Measurements from ENCODE around the gene GPRIN1. TPM values are rescaled to one million over a fixed set of nuclear protein-coding genes. Genes with fewer than 3 reads are reported as not detected.
"Not testable (repeated sequence)": the region's sequence is repeated elsewhere in the genome, so short reads cannot be mapped to it uniquely, and the experiment has no call there.

The GPRIN1 gene
- total RNA-seq, 6 donors from 2014 or later, result under 0.01 to 4.0 (median 1.3) TPM

DNA sequence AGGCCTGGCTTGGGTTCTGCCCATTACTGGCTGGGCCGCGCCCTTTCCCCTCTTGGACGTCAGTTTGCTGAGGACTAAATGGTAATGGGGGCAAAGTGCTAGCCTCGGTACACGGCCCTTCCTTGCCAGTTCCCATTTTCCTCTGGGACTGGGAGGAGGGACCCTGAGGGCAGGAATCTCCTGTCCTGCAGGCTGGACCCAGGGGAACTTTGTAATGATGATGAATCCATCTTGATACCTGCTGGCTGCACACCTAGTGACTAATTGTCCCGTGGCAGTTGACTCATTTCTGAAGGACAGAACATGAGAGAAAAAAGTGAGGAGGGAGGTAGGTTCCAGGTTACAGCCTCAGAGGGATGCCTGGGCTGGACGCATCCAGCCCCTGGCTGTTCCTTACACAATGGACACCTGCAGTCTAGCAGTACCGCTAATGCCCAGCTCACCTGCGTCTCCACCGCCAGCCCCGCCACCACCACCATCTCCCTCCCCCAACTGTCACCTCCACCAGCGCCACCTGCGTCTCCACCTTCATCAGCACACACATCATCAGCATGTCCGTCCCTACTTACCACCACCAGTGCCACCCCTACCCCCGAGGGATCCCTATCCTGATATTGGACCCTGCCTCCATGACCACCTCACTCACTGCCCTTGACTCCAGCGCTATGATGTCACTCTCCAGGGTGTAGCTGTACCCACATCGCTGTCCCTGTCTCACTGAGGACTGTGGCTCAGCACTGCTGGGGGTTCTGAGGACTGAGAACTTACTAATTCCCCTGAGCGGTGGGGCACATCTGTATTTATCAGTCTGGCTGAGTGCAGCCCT is 56.5 kb downstream of the GPRIN1 start:
- TF ChIP-seq EP300 (IDR thresholded peaks at IDR 0.05), result no peak
- no peak for TF ChIP-seq POLR2AphosphoS5 (IDR thresholded peaks at IDR 0.05)
- TF ChIP-seq POLR2A (IDR thresholded peaks at IDR 0.05), result no peak
- TF ChIP-seq, protein P1, sequence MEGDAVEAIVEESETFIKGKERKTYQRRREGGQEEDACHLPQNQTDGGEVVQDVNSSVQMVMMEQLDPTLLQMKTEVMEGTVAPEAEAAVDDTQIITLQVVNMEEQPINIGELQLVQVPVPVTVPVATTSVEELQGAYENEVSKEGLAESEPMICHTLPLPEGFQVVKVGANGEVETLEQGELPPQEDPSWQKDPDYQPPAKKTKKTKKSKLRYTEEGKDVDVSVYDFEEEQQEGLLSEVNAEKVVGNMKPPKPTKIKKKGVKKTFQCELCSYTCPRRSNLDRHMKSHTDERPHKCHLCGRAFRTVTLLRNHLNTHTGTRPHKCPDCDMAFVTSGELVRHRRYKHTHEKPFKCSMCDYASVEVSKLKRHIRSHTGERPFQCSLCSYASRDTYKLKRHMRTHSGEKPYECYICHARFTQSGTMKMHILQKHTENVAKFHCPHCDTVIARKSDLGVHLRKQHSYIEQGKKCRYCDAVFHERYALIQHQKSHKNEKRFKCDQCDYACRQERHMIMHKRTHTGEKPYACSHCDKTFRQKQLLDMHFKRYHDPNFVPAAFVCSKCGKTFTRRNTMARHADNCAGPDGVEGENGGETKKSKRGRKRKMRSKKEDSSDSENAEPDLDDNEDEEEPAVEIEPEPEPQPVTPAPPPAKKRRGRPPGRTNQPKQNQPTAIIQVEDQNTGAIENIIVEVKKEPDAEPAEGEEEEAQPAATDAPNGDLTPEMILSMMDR (IDR thresholded peaks at IDR 0.05), result no peak
- Histone ChIP-seq H3K4me3 (no peak overlapping the region), H3K4me1 (no peaks in the 10 kb centered on the region), H3K27ac (no peak overlapping the region), H3K36me3 (no peaks in the 10 kb centered on the region), H3K27me3 (no peaks in the 10 kb centered on the region), H3K9me3 (no peaks in the 10 kb centered on the region)
- 67 to 69% methylated on average over 17 to 18 of the region's 18 CpGs for WGBS, 2 donors
- ATAC-seq (ENCODE audit: low FRiP score in 2 of 2), result no peak
- no peak for DNase-seq

DNA sequence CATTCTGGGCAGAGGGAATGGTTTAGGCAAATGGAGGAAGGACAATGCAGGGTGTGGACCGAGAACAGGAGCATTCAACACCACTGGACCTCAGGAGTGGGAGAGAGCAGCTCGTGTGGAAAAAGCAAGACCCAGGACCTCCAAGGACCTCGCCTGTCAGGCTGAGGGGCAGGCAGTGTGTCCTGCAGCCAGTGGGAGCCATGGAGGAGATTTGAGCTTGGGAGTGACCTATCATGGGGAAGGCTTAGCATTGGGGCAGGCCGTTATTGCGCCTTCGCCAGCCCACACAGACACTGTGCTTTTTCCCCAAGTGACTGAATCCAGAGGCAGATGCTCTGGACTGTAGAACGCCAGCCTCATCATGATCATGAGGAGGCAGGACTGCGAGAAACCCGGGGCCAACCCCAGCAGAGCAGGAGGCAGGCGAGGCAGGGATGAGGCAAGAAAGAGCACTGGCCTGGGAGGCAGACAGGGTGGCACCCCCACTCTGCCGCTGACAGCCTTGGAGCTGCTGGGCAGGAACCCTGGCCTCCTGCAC is 57.6 kb downstream of the GPRIN1 start:
- WGBS, 2 donors, result 78 to 84% methylated on average over 11 of the region's 11 CpGs
- TF ChIP-seq POLR2AphosphoS5 (IDR thresholded peaks at IDR 0.05) (no peak), POLR2A (IDR thresholded peaks at IDR 0.05) (no peak), EP300 (IDR thresholded peaks at IDR 0.05) (no peak)
- TF ChIP-seq, protein P1 (IDR thresholded peaks at IDR 0.05), result no peak
- Histone ChIP-seq H3K9me3 (no peaks in the 10 kb centered on the region), H3K36me3 (no peaks in the 10 kb centered on the region), H3K4me1 (no peaks in the 10 kb centered on the region), H3K4me3 (no peak overlapping the region), H3K27me3 (no peaks in the 10 kb centered on the region), H3K27ac (no peak overlapping the region)
- DNase-seq (no peak), ATAC-seq (ENCODE audit: low FRiP score in 2 of 2) (no peak)

- H3K4me1 ChIP-seq, H3K9me3 ChIP-seq: not testable (repeated sequence)
- WGBS, 2 donors, result 84 to 85% methylated on average over 11 of the region's 11 CpGs
Measured at GRCh38 chr5:176550937-176551336, 59.0 kb downstream of the GPRIN1 start.

DNA sequence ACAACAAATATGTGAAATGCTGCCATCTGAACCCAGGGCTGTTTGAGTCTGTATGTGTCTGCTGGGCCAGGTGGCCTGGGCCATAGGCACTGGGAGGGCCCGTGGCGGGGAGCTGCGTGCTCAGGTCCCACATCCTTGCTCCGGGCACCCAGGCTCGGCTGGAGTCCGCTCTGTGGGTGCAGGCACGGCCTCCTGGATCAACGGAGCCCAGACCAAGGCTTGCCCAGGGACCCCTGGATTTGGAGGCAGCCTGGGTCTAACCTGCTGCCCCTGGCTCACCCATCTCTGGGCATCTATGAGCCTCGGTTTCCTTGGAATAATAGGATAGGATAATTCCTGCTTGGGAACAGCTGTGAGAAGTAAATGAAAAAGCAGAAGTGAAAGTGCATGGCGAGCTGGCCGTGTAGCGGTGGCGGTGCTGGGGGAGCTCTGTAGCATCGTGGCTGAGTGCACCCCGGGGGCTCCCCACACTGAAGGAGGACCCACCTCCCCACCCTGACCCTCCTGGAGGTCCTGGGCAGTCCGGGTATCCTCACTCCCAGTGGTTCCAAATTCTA is 59.6 kb downstream of the GPRIN1 start:
- no peaks in the 10 kb centered on the region for H3K27me3 ChIP-seq
- no peak overlapping the region for H3K27ac ChIP-seq
- no peak for DNase-seq

More at GRCh38 chr5:176550937-176551336, 59.0 kb downstream of the GPRIN1 start:
- not testable (repeated sequence) for DNase-seq; H3K36me3 ChIP-seq; H3K4me3 ChIP-seq; H3K27me3 ChIP-seq; ATAC-seq (ENCODE audit: low FRiP score in 2 of 2); H3K27ac ChIP-seq

DNA sequence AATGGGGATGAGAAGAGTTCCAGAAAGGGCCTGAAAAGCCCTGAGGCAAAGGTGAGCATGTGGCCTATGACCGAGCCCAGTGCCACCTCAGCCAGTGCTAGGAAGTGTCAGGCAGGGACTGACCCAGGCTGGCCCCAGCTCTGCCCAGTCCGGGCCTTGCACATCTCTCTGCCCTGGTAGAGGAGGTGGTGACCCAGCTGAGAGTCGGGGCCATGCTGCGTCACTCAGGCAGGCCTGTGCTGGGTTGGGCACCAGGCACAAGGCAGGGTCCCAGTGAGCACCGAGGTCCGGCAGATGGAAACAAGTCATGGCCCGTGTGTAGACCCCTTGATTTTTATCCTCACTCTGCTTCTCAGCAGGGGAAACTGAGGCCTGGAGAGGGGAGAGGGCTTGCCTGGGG is 60.1 kb downstream of the GPRIN1 start:
- Histone ChIP-seq H3K4me1 (peaks cover 0 to 3% (median 0%) of the 10 kb centered on the region in 4 donors), H3K4me3 (no peak overlapping the region), H3K9me3 (no peaks in the 10 kb centered on the region), H3K36me3 (no peaks in the 10 kb centered on the region), H3K27me3 (no peaks in the 10 kb centered on the region), H3K27ac (no peak overlapping the region)
- DNase-seq (no peak), ATAC-seq (ENCODE audit: low FRiP score in 2 of 2) (no peak)
- 80 to 91% methylated on average over 1 to 7 of the region's 7 CpGs for WGBS, 2 donors
- no peak for TF ChIP-seq POLR2AphosphoS5 (IDR thresholded peaks at IDR 0.05)
- TF ChIP-seq POLR2A (IDR thresholded peaks at IDR 0.05), result no peak
- TF ChIP-seq, protein P1 (IDR thresholded peaks at IDR 0.05), result no peak
- no peak for TF ChIP-seq EP300 (IDR thresholded peaks at IDR 0.05)

More for the DNA sequence above, 59.6 kb downstream of the GPRIN1 start:
- 51 to 80% methylated on average over 8 to 16 of the region's 16 CpGs for WGBS, 2 donors
- TF ChIP-seq, protein P1 (IDR thresholded peaks at IDR 0.05), result no peak
- TF ChIP-seq POLR2A (IDR thresholded peaks at IDR 0.05) (no peak), POLR2AphosphoS5 (IDR thresholded peaks at IDR 0.05) (no peak)
- Histone ChIP-seq H3K36me3 (no peaks in the 10 kb centered on the region), H3K4me3 (no peak overlapping the region), H3K4me1 (no peaks in the 10 kb centered on the region), H3K9me3 (no peaks in the 10 kb centered on the region)
- ATAC-seq (ENCODE audit: low FRiP score in 2 of 2), result no peak
